Type B pancreatic cell (in vitro differentiated cells): ENCODE data around the gene MMP11. TPM values are rescaled to one million over a fixed set of nuclear protein-coding genes. Genes with fewer than 3 reads are reported as not detected.

Experiments used
- DNase-seq: peaks from one replicate; pipeline ENCODE4 v3.0.0; 2021; ENCODE audit warnings: mixed read lengths; ENCODE audit not compliant: unreplicated experiment; ENCODE audit errors: extremely low spot score
- H3K27ac Mint-ChIP-seq: 2 replicates; pipeline ENCODE4 v1.8.0; 2021; ENCODE audit warnings: mild to moderate bottlenecking, mixed read lengths
- H3K27me3 Mint-ChIP-seq: 2 replicates; pipeline ENCODE4 v1.8.0; 2021; ENCODE audit warnings: mixed read lengths
- H3K36me3 Mint-ChIP-seq: 2 replicates; pipeline ENCODE4 v1.8.0; 2021; ENCODE audit warnings: mixed read lengths
- H3K4me1 Mint-ChIP-seq: one replicate; pipeline ENCODE4 v1.8.0; 2021; ENCODE audit warnings: mixed read lengths; ENCODE audit not compliant: unreplicated experiment
- H3K4me3 Mint-ChIP-seq: 2 replicates; pipeline ENCODE4 v1.8.0; 2021; ENCODE audit warnings: mild to moderate bottlenecking, mixed read lengths
- H3K9me3 Mint-ChIP-seq: 2 replicates; pipeline ENCODE4 v1.8.0; 2021; ENCODE audit warnings: mixed read lengths
- total RNA-seq: library from RNA; stranded (reverse); gene quantifications from 2 replicates; pipeline ENCODE4 v1.2.1, GENCODE V29; 2021; ENCODE audit warnings: low replicate concordance
- TF ChIP-seq, protein P1 (sequence below): fragments of 200-600 bp; sonication (generic); conservative IDR thresholded peaks from 2 replicates; pipeline ENCODE4 v1.5.0; 2021; ENCODE audit warnings: antibody characterized with exemption, mild to moderate bottlenecking

Gene MMP11
- total RNA-seq, 1 donor from 2014 or later: 31.6 TPM

DNA sequence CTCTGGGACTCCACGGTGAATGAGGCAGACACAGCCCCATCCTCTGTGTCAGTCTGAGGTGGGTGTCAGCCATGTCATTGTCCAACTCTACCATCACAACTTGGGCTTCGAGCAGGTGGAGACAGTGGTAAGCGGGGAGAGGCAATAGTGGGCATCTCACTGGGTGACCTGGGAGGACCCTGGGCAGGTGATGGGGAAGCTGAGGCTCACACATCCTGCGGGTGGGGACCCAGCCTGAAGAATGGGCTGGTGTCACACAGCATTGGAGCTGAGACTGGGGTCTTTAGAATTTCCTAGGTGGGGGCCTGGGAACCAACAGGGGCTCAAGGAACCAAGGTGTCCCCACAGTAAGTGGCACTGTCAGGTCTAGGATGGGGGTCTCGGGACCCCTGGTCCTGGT is 7.1 kb downstream of the MMP11 start:
- Mint-ChIP-seq H3K36me3 (no peaks in the 10 kb centered on the region), H3K9me3 (no peaks in the 10 kb centered on the region), H3K27me3 (no peaks in the 10 kb centered on the region), H3K4me3 (no peak overlapping the region), H3K27ac (peak overlapping the region; percentile 24), H3K4me1 (peaks cover 17% of the 10 kb centered on the region)
- TF ChIP-seq, protein P1, sequence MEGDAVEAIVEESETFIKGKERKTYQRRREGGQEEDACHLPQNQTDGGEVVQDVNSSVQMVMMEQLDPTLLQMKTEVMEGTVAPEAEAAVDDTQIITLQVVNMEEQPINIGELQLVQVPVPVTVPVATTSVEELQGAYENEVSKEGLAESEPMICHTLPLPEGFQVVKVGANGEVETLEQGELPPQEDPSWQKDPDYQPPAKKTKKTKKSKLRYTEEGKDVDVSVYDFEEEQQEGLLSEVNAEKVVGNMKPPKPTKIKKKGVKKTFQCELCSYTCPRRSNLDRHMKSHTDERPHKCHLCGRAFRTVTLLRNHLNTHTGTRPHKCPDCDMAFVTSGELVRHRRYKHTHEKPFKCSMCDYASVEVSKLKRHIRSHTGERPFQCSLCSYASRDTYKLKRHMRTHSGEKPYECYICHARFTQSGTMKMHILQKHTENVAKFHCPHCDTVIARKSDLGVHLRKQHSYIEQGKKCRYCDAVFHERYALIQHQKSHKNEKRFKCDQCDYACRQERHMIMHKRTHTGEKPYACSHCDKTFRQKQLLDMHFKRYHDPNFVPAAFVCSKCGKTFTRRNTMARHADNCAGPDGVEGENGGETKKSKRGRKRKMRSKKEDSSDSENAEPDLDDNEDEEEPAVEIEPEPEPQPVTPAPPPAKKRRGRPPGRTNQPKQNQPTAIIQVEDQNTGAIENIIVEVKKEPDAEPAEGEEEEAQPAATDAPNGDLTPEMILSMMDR: no peak
- no peak for DNase-seq

DNA sequence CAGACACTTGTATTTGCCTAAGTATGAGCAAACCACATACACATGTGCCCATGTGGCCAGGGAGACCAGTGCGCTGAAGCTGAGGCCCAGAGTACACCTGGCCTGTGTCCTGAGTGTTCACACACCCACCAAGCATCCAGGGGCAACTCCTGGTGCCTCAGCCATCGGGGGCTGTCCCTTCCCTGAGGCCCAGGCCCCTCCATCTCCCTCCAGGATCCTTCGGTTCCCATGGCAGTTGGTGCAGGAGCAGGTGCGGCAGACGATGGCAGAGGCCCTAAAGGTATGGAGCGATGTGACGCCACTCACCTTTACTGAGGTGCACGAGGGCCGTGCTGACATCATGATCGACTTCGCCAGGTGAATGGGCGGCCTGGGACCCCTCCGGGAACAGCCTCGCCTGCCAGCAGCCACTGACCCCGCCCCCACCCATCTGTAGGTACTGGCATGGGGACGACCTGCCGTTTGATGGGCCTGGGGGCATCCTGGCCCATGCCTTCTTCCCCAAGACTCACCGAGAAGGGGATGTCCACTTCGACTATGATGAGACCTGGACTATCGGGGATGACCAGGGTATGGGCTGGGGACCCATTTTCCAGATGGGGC is 7.6 kb downstream of the MMP11 start:
- Mint-ChIP-seq H3K27ac (no peak overlapping the region), H3K9me3 (no peaks in the 10 kb centered on the region), H3K4me3 (no peak overlapping the region), H3K36me3 (no peaks in the 10 kb centered on the region), H3K4me1 (peaks cover 15% of the 10 kb centered on the region), H3K27me3 (no peaks in the 10 kb centered on the region)
- DNase-seq: no peak
- TF ChIP-seq, protein P1: no peak

DNA sequence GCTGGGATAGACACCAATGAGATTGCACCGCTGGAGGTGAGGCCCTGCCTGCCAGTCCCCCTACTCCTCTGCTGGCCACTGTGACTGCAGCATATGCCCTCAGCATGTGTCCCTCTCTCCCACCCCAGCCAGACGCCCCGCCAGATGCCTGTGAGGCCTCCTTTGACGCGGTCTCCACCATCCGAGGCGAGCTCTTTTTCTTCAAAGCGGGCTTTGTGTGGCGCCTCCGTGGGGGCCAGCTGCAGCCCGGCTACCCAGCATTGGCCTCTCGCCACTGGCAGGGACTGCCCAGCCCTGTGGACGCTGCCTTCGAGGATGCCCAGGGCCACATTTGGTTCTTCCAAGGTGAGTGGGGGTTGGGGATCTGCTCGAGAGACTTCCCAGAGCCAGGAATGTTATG is 8.4 kb downstream of the MMP11 start:
- TF ChIP-seq, protein P1: no peak
- peaks cover 10% of the 10 kb centered on the region for H3K4me1 Mint-ChIP-seq
- H3K27me3 Mint-ChIP-seq: no peaks in the 10 kb centered on the region
- H3K36me3 Mint-ChIP-seq: no peaks in the 10 kb centered on the region
- no peak overlapping the region for H3K27ac Mint-ChIP-seq
- no peak for DNase-seq
- no peaks in the 10 kb centered on the region for H3K9me3 Mint-ChIP-seq
- no peak overlapping the region for H3K4me3 Mint-ChIP-seq

DNA sequence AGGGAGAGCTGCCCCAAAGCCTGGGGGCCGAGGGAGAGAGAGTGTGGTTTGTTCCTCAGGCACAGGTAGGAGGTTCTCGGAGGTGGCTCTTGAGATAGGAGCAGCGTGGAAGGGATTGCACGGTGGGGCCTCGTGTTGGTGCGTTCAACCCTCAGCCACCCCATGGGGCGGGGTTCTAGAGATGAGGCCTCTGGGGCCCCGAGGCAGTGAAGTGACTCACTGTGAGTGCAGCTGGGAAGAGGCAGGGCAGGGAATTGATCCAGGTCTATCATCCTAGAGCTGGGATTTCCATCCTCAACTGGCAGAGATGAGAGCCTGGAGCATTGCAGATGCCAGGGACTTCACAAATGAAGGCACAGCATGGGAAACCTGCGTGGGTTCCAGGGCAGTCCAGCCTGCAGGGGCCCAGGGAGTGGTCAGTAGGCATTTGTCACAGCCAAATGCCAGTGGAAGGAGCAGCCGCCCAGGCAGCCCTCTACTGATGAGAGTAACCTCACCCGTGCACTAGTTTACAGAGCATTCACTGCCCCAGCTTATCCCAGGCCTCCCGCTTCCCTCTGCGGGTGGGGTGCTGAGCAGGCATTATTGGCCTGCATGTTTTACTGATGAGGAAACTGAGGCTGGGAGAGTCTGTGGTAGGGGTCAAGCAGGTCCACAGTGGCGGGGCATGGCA is 9.0 kb downstream of the MMP11 start:
- no peak for DNase-seq
- H3K27ac Mint-ChIP-seq: no peak overlapping the region
- H3K4me1 Mint-ChIP-seq: peaks cover 15% of the 10 kb centered on the region
- no peak overlapping the region for H3K4me3 Mint-ChIP-seq
- H3K36me3 Mint-ChIP-seq: no peaks in the 10 kb centered on the region
- H3K9me3 Mint-ChIP-seq: no peaks in the 10 kb centered on the region
- no peaks in the 10 kb centered on the region for H3K27me3 Mint-ChIP-seq
- TF ChIP-seq, protein P1: no peak

DNA sequence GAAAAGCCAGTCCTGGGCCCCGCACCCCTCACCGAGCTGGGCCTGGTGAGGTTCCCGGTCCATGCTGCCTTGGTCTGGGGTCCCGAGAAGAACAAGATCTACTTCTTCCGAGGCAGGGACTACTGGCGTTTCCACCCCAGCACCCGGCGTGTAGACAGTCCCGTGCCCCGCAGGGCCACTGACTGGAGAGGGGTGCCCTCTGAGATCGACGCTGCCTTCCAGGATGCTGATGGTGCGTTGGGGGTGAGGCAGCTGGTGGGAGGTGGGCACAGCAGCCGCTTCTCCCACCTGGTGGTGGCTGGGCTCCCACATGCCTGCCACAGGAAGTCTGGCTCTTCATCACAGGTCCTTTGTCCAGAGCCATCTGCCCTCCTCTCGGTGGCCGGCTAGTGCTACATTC is 9.6 kb downstream of the MMP11 start:
- Mint-ChIP-seq H3K27ac (no peak overlapping the region), H3K4me1 (peaks cover 16% of the 10 kb centered on the region), H3K36me3 (no peaks in the 10 kb centered on the region), H3K27me3 (no peaks in the 10 kb centered on the region), H3K4me3 (no peak overlapping the region), H3K9me3 (no peaks in the 10 kb centered on the region)
- TF ChIP-seq, protein P1: no peak
- no peak for DNase-seq
